ENCODE data around the gene GNAZ.

Gene GNAZ

GRCh38 chr22:23097412-23098229, 27.3 kb downstream of the GNAZ start:
- Histone ChIP-seq H3K27me3 (ENCODE audit: insufficient read depth, poor library complexity, severe bottlenecking) (no peaks in the 10 kb centered on the region), H3K27ac (replicated peaks) (no peak overlapping the region), H3K4me3 (replicated peaks; ENCODE audit: insufficient read depth, low read length) (no peak overlapping the region)
- no peak for TF ChIP-seq SPI1 (IDR thresholded peaks at IDR 0.05; ENCODE audit: borderline replicate concordance, low read depth)
- no peak for TF ChIP-seq POLR2AphosphoS5 (IDR thresholded peaks at IDR 0.05; ENCODE audit: low read depth)
- TF ChIP-seq, protein P1, sequence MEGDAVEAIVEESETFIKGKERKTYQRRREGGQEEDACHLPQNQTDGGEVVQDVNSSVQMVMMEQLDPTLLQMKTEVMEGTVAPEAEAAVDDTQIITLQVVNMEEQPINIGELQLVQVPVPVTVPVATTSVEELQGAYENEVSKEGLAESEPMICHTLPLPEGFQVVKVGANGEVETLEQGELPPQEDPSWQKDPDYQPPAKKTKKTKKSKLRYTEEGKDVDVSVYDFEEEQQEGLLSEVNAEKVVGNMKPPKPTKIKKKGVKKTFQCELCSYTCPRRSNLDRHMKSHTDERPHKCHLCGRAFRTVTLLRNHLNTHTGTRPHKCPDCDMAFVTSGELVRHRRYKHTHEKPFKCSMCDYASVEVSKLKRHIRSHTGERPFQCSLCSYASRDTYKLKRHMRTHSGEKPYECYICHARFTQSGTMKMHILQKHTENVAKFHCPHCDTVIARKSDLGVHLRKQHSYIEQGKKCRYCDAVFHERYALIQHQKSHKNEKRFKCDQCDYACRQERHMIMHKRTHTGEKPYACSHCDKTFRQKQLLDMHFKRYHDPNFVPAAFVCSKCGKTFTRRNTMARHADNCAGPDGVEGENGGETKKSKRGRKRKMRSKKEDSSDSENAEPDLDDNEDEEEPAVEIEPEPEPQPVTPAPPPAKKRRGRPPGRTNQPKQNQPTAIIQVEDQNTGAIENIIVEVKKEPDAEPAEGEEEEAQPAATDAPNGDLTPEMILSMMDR (IDR thresholded peaks at IDR 0.05; ENCODE audit: insufficient read depth, low read length) = no peak
- TF ChIP-seq, protein P2, sequence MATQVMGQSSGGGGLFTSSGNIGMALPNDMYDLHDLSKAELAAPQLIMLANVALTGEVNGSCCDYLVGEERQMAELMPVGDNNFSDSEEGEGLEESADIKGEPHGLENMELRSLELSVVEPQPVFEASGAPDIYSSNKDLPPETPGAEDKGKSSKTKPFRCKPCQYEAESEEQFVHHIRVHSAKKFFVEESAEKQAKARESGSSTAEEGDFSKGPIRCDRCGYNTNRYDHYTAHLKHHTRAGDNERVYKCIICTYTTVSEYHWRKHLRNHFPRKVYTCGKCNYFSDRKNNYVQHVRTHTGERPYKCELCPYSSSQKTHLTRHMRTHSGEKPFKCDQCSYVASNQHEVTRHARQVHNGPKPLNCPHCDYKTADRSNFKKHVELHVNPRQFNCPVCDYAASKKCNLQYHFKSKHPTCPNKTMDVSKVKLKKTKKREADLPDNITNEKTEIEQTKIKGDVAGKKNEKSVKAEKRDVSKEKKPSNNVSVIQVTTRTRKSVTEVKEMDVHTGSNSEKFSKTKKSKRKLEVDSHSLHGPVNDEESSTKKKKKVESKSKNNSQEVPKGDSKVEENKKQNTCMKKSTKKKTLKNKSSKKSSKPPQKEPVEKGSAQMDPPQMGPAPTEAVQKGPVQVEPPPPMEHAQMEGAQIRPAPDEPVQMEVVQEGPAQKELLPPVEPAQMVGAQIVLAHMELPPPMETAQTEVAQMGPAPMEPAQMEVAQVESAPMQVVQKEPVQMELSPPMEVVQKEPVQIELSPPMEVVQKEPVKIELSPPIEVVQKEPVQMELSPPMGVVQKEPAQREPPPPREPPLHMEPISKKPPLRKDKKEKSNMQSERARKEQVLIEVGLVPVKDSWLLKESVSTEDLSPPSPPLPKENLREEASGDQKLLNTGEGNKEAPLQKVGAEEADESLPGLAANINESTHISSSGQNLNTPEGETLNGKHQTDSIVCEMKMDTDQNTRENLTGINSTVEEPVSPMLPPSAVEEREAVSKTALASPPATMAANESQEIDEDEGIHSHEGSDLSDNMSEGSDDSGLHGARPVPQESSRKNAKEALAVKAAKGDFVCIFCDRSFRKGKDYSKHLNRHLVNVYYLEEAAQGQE (IDR thresholded peaks at IDR 0.05; ENCODE audit: insufficient replicate concordance, low read depth) = no peak
- TF ChIP-seq GABPA (IDR thresholded peaks at IDR 0.05; ENCODE audit: low read depth) = no peak
- no peak for DNase-seq (ENCODE audit: low read depth in 1 of 2, low spot score in 1 of 2)

DNA sequence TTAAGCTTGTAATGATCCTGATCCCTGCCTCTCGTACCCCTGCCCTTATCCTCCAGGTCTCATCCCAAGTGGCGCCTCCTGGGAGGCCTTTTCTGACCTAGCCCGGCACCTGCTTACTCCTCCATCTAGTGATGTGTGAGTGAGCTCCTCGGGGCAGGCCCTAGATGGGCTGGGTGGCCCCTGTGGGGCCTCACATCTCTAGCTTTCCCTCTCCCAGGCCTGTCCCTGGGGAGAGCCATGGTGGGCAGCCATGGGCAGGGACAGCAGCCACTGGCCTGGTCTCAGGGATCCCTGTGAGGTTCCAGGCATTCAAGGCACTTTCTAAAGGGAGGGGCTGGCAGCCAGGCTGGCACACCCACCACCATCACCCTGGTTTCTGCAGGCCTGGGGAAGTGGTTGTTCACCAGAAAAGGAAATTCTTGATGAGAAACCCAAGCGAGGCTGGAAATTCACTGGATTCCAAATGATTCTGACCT, 27.9 kb downstream of the GNAZ start:
- Histone ChIP-seq H3K27me3 (ENCODE audit: insufficient read depth, poor library complexity, severe bottlenecking) (no peaks in the 10 kb centered on the region), H3K27ac (replicated peaks) (no peak overlapping the region), H3K4me3 (replicated peaks; ENCODE audit: insufficient read depth, low read length) (no peak overlapping the region)
- no peak for DNase-seq (ENCODE audit: low read depth in 1 of 2, low spot score in 1 of 2)
- TF ChIP-seq, protein P2 (IDR thresholded peaks at IDR 0.05; ENCODE audit: insufficient replicate concordance, low read depth) = no peak
- TF ChIP-seq POLR2AphosphoS5 (IDR thresholded peaks at IDR 0.05; ENCODE audit: low read depth) = no peak
- no peak for TF ChIP-seq SPI1 (IDR thresholded peaks at IDR 0.05; ENCODE audit: borderline replicate concordance, low read depth)
- no peak for TF ChIP-seq GABPA (IDR thresholded peaks at IDR 0.05; ENCODE audit: low read depth)
- TF ChIP-seq, protein P1 (IDR thresholded peaks at IDR 0.05; ENCODE audit: insufficient read depth, low read length) = no peak

- DNase-seq (ENCODE audit: low read depth in 1 of 2, low spot score in 1 of 2) = no peak
- Histone ChIP-seq H3K4me3 (replicated peaks; ENCODE audit: insufficient read depth, low read length) (no peak overlapping the region), H3K27ac (replicated peaks) (no peak overlapping the region), H3K27me3 (ENCODE audit: insufficient read depth, poor library complexity, severe bottlenecking) (no peaks in the 10 kb centered on the region)
- no peak for TF ChIP-seq SPI1 (IDR thresholded peaks at IDR 0.05; ENCODE audit: borderline replicate concordance, low read depth)
- no peak for TF ChIP-seq GABPA (IDR thresholded peaks at IDR 0.05; ENCODE audit: low read depth)
- TF ChIP-seq, protein P1 (IDR thresholded peaks at IDR 0.05; ENCODE audit: insufficient read depth, low read length) = no peak
- TF ChIP-seq, protein P2 (IDR thresholded peaks at IDR 0.05; ENCODE audit: insufficient replicate concordance, low read depth) = no peak
- no peak for TF ChIP-seq POLR2AphosphoS5 (IDR thresholded peaks at IDR 0.05; ENCODE audit: low read depth)
Observed at GRCh38 chr22:23098718-23099530, 28.6 kb downstream of the GNAZ start.

All from HL-60 (cell line).